Activated CD8-positive, alpha-beta memory T cell treated with anti-CD3 and anti-CD28 coated beads, Interleukin-2, amount 50 U/mL, for 24 hours (primary cell): ENCODE data around the gene TLR7.

ENCODE experiments used
- DNase-seq: peaks from one replicate; pipeline ENCODE4 v3.0.0-alpha.2; 2020; ENCODE audit errors: extremely low read depth

Gene TLR7

DNA sequence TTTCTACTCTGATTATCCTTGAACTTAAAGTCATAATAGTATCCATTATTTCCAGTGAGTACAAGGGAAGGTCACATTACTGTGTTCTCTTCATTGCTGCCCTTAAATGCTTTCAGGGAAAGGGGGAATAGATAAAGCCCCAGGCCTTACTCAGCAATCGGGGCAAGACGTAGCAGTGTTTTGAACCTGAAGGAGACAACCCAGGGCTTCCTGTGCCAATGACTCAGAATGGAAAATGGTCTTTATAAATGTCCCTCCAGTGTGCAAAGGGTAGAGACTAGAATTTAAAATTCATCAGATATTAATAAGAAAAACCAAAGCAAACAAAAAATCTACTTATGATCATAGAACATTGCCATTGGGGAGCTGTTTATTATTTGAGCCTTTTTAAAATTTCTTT, 63.3 kb downstream of the TLR7 start:
- DNase-seq: no peak

- DNase-seq: no peak
Observed at GRCh38 chrX:12932244-12932643, 65.4 kb downstream of the TLR7 start.

- no peak for DNase-seq
Observed at GRCh38 chrX:12934850-12935249, 68.0 kb downstream of the TLR7 start.

DNA sequence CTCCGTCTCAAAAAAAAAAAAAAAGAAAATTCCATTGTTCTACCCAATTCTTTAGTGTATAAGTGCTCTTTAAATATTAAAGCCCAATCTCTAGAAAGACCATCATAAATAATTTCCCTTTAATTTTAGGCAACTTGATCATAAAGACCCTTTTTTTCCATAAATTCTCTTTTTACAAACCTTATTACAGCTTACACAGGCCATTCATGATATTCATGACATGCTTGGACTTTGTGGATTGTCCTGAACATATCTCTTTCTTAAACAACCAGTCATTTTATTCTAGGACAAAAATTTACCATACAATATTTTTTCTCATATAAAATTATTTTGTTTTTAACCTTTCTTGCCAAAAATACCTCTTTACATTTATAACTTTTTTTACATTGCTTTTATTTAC, 70.1 kb downstream of the TLR7 start:
- no peak for DNase-seq
